ENCODE results near the gene EVA1A. TPM values are rescaled to one million over a fixed set of nuclear protein-coding genes. Genes with fewer than 3 reads are reported as not detected.

EVA1A gene
- total RNA-seq, 3 donors from 2014 or later (not counting 1 experiment from before 2014, with no cell fraction given): not detected

DNA sequence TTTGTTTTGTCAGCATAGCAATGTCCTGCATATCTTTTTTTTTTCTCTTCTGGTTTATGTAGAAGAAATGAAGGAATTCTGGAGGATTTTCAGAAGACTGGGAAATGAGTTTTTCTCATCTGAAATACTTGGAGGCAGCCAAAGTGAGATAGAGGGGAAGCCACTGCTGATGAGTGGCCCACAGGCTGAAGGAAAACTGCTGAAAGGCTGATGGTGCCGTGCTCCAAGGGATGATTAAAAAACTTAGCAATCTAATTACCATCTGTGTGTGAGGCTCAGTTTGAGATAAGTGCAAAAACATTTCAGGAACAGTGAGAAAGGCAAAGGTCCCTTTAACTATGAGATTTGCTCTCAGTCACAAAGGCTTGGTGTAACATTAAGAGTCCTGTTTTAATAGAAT is 98.5 kb downstream of the EVA1A start:
- TF ChIP-seq, protein P1, sequence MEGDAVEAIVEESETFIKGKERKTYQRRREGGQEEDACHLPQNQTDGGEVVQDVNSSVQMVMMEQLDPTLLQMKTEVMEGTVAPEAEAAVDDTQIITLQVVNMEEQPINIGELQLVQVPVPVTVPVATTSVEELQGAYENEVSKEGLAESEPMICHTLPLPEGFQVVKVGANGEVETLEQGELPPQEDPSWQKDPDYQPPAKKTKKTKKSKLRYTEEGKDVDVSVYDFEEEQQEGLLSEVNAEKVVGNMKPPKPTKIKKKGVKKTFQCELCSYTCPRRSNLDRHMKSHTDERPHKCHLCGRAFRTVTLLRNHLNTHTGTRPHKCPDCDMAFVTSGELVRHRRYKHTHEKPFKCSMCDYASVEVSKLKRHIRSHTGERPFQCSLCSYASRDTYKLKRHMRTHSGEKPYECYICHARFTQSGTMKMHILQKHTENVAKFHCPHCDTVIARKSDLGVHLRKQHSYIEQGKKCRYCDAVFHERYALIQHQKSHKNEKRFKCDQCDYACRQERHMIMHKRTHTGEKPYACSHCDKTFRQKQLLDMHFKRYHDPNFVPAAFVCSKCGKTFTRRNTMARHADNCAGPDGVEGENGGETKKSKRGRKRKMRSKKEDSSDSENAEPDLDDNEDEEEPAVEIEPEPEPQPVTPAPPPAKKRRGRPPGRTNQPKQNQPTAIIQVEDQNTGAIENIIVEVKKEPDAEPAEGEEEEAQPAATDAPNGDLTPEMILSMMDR (IDR thresholded peaks at IDR 0.05): no peak
- no peaks in the 10 kb centered on the region for H3K4me1 Mint-ChIP-seq
- H3K27me3 ChIP-seq (ENCODE audit: control insufficient read depth, insufficient read depth, low read length): no peaks in the 10 kb centered on the region
- intact Hi-C loops (cut with micrococcal nuclease): no loop called here
- peaks cover 0 to 4% of the 10 kb centered on the region in 2 donors for H3K9me3 Mint-ChIP-seq
- no peak overlapping the region for H3K4me3 ChIP-seq (ENCODE audit: low read length)
- H3K36me3 Mint-ChIP-seq: no peaks in the 10 kb centered on the region
- DNase-seq (no peak), ATAC-seq (no peak)
- no peak overlapping the region for H3K27ac Mint-ChIP-seq
- 100% methylated on average over 1 of the region's 1 CpG for WGBS (ENCODE audit: insufficient coverage)
- H3K4me3 Mint-ChIP-seq: no peak overlapping the region
- H3K36me3 ChIP-seq (ENCODE audit: control insufficient read depth, insufficient read depth, low read length): no peaks in the 10 kb centered on the region
- no peaks in the 10 kb centered on the region for H3K4me1 ChIP-seq (ENCODE audit: control insufficient read depth, insufficient read depth, low read length)
- no peak overlapping the region for H3K27ac ChIP-seq (ENCODE audit: low read length)
- no peaks in the 10 kb centered on the region for H3K9me3 ChIP-seq (ENCODE audit: control insufficient read depth, insufficient read depth, low read length)
- peaks cover 15 to 38% of the 10 kb centered on the region in 2 donors for H3K27me3 Mint-ChIP-seq (ENCODE audit: low read depth in 2 of 2)

DNA sequence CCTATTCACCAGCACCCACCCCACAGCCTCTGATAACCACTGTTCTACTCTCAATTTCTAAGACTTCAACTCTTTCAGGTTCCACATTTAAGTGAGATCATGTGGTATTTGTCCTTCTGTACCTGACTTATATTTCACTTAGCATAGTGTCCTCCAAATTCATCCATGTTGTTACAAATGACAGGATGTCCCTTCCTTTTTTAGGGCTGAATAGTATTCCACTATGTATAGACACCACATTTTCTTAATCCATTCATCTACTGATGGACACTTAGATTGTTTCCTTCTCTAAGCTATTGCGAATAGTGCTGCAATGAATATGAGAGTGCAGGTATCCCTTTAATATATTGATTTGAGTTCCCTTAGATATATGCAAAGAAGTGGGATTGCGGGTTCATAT is 100.1 kb downstream of the EVA1A start:
- Histone ChIP-seq H3K27me3 (ENCODE audit: control insufficient read depth, insufficient read depth, low read length) (no peaks in the 10 kb centered on the region), H3K27ac (ENCODE audit: low read length) (no peak overlapping the region), H3K4me1 (ENCODE audit: control insufficient read depth, insufficient read depth, low read length) (no peaks in the 10 kb centered on the region), H3K9me3 (ENCODE audit: control insufficient read depth, insufficient read depth, low read length) (no peaks in the 10 kb centered on the region), H3K36me3 (ENCODE audit: control insufficient read depth, insufficient read depth, low read length) (no peaks in the 10 kb centered on the region), H3K4me3 (ENCODE audit: low read length) (no peak overlapping the region)
- Mint-ChIP-seq H3K36me3 (no peaks in the 10 kb centered on the region), H3K27ac (no peak overlapping the region), H3K4me3 (no peak overlapping the region), H3K4me1 (no peaks in the 10 kb centered on the region), H3K9me3 (peaks cover 0 to 4% of the 10 kb centered on the region in 2 donors), H3K27me3 (ENCODE audit: low read depth in 2 of 2) (peaks cover 15 to 27% of the 10 kb centered on the region in 2 donors)
- TF ChIP-seq, protein P1 (IDR thresholded peaks at IDR 0.05): no peak
- ATAC-seq: no peak
- intact Hi-C loops (cut with micrococcal nuclease): no loop called here
- WGBS (ENCODE audit: insufficient coverage): no CpG with 5 or more reads among the region's 2 CpGs
- DNase-seq: no peak

DNA sequence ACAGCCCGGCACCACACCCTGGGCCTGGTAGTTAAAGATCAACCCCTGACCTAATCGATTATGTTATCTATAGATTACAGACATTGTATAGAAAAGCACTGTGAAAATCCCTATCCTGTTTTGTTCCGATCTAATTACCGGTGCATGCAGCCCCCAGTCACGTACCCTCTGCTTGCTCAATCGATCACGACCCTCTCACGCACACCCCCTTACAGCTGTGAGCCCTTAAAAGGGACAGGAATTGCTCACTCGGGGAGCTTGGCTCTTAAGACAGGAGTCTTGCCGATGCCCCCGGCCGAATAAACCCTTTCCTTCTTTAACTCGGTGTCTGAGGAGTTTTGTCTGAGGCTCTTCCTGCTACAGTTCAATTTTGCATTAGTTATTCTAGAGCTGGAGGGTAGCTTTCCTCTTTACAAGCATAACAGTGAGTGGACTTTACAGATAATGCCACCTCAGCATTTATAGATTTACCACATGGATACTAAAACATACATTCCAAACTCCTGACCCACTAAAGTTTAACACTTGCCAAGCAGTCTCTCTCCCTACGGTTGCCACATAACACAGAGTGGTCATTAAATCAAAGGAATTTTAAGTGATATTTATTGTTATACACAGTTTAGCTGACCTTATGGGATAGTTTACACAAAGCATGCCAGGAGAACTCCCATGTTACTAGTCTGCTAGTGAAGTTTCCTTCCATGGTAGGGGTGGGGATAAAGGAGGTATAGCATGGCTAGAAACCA is 101.0 kb downstream of the EVA1A start:
- Histone ChIP-seq H3K4me3 (ENCODE audit: low read length) (no peak overlapping the region), H3K4me1 (ENCODE audit: control insufficient read depth, insufficient read depth, low read length) (no peaks in the 10 kb centered on the region), H3K36me3 (ENCODE audit: control insufficient read depth, insufficient read depth, low read length) (no peaks in the 10 kb centered on the region), H3K27me3 (ENCODE audit: control insufficient read depth, insufficient read depth, low read length) (no peaks in the 10 kb centered on the region), H3K27ac (ENCODE audit: low read length) (no peak overlapping the region), H3K9me3 (ENCODE audit: control insufficient read depth, insufficient read depth, low read length) (no peaks in the 10 kb centered on the region)
- Mint-ChIP-seq H3K36me3 (no peaks in the 10 kb centered on the region), H3K4me3 (no peak overlapping the region), H3K27ac (no peak overlapping the region), H3K4me1 (no peaks in the 10 kb centered on the region), H3K27me3 (ENCODE audit: low read depth in 2 of 2) (peaks cover 15 to 18% of the 10 kb centered on the region in 2 donors), H3K9me3 (peaks cover 0 to 4% of the 10 kb centered on the region in 2 donors)
- ATAC-seq (no peak), DNase-seq (no peak)
- TF ChIP-seq, protein P1 (IDR thresholded peaks at IDR 0.05): no peak
- 92% methylated on average over 12 of the region's 14 CpGs for WGBS (ENCODE audit: insufficient coverage)
- intact Hi-C loops (cut with micrococcal nuclease): no loop called here

DNA sequence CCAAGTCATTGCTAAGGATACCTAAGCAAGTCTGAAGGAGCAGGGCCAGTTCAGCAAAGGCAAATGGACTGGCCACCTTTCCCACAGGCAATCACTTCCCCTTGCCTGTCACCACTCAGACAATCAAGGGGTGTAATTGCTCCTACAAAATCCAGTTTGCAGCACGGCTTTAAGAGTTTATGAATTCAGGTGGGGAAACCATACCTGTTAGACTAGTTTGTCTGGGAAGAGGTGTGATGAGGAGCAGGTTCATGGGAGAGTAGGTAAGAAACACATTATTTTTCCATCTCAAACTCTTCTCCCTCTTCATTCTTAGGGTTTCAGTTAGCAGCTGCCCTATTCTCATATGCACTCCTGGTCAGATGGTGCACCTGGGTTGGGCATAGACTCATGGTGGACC is 102.5 kb downstream of the EVA1A start:
- intact Hi-C loops (cut with micrococcal nuclease): no loop called here
- no peak overlapping the region for H3K27ac Mint-ChIP-seq
- no peaks in the 10 kb centered on the region for H3K36me3 Mint-ChIP-seq
- no peaks in the 10 kb centered on the region for H3K9me3 ChIP-seq (ENCODE audit: control insufficient read depth, insufficient read depth, low read length)
- H3K36me3 ChIP-seq (ENCODE audit: control insufficient read depth, insufficient read depth, low read length): no peaks in the 10 kb centered on the region
- no peaks in the 10 kb centered on the region for H3K27me3 ChIP-seq (ENCODE audit: control insufficient read depth, insufficient read depth, low read length)
- DNase-seq (no peak), ATAC-seq (no peak)
- TF ChIP-seq, protein P1 (IDR thresholded peaks at IDR 0.05): no peak
- H3K4me1 ChIP-seq (ENCODE audit: control insufficient read depth, insufficient read depth, low read length): no peaks in the 10 kb centered on the region
- no peaks in the 10 kb centered on the region for H3K4me1 Mint-ChIP-seq
- peaks cover 7 to 12% of the 10 kb centered on the region in 2 donors for H3K27me3 Mint-ChIP-seq (ENCODE audit: low read depth in 2 of 2)
- whole genome bisulfite sequencing (ENCODE audit: insufficient coverage): 100% methylated on average over 1 of the region's 1 CpG
- H3K9me3 Mint-ChIP-seq: peaks cover 0 to 8% of the 10 kb centered on the region in 2 donors
- H3K4me3 Mint-ChIP-seq: no peak overlapping the region
- no peak overlapping the region for H3K4me3 ChIP-seq (ENCODE audit: low read length)
- no peak overlapping the region for H3K27ac ChIP-seq (ENCODE audit: low read length)
